Measurements from ENCODE around the gene HDAC4.

The HDAC4 gene

GRCh38 chr2:239300871-239301735 is 99.7 kb downstream of the HDAC4 start:
- DNase-seq (ENCODE audit: low read depth): no peak
- TF ChIP-seq CTCF (conservative IDR thresholded peaks at IDR 0.05; ENCODE audit: low read depth, low read length): no peak
- no peak overlapping the region for H3K4me3 ChIP-seq (ENCODE audit: low read length)

GRCh38 chr2:239300242-239300641 is 100.6 kb downstream of the HDAC4 start:
- no peak for DNase-seq (ENCODE audit: low read depth)
- no peak overlapping the region for H3K4me3 ChIP-seq (ENCODE audit: low read length)
- no peak for TF ChIP-seq CTCF (conservative IDR thresholded peaks at IDR 0.05; ENCODE audit: low read depth, low read length)

GRCh38 chr2:239299218-239299939 is 101.4 kb downstream of the HDAC4 start:
- H3K4me3 ChIP-seq (ENCODE audit: low read length): no peak overlapping the region
- DNase-seq (ENCODE audit: low read depth): no peak
- TF ChIP-seq CTCF (conservative IDR thresholded peaks at IDR 0.05; ENCODE audit: low read depth, low read length): no peak

- H3K4me3 ChIP-seq (ENCODE audit: low read length): no peak overlapping the region
- DNase-seq (ENCODE audit: low read depth): no peak
- no peak for TF ChIP-seq CTCF (conservative IDR thresholded peaks at IDR 0.05; ENCODE audit: low read depth, low read length)
These were observed 102.6 kb downstream of the HDAC4 start for GRCh38 chr2:239298116-239298804.

- no peak overlapping the region for H3K4me3 ChIP-seq (ENCODE audit: low read length)
- no peak for DNase-seq (ENCODE audit: low read depth)
- no peak for TF ChIP-seq CTCF (conservative IDR thresholded peaks at IDR 0.05; ENCODE audit: low read depth, low read length)
These were observed 103.4 kb downstream of the HDAC4 start for GRCh38 chr2:239297142-239298004.

Measured in retinal pigment epithelial cell (primary cell).